NCI-H526 (cell line): Measurements from ENCODE around the gene PID1.

Source experiments
- DNase-seq, 2 experiments: peaks; one replicate each; lab custom pipeline; 2025; lab: John Stamatoyannopoulos, UW

Gene PID1

GRCh38 chr2:229164545-229165249, 106.4 kb downstream of the PID1 start:
- no peak for DNase-seq

- no peak for DNase-seq
These were observed 107.2 kb downstream of the PID1 start for GRCh38 chr2:229163893-229164292.

- DNase-seq, result no peak
These were observed 109.1 kb downstream of the PID1 start for GRCh38 chr2:229162015-229162414.

GRCh38 chr2:229160984-229161383, 110.1 kb downstream of the PID1 start:
- DNase-seq, result no peak

- DNase-seq, result no peak
These were observed 110.9 kb downstream of the PID1 start for GRCh38 chr2:229160180-229160579.

GRCh38 chr2:229159405-229159804, 111.7 kb downstream of the PID1 start:
- DNase-seq, result no peak

- no peak for DNase-seq
These were observed 116.7 kb downstream of the PID1 start for GRCh38 chr2:229154381-229154780.

GRCh38 chr2:229153951-229154350, 117.1 kb downstream of the PID1 start:
- DNase-seq, result no peak

GRCh38 chr2:229153267-229153666, 117.8 kb downstream of the PID1 start:
- DNase-seq, result no peak

GRCh38 chr2:229152674-229153073, 118.4 kb downstream of the PID1 start:
- DNase-seq, result no peak

- DNase-seq, result no peak
These were observed 120.8 kb downstream of the PID1 start for GRCh38 chr2:229150317-229150716.

GRCh38 chr2:229141424-229142025, 129.6 kb downstream of the PID1 start:
- no peak for DNase-seq

- DNase-seq, result no peak
These were observed 133.4 kb downstream of the PID1 start for GRCh38 chr2:229137639-229138038.

GRCh38 chr2:229137066-229137465, 134.0 kb downstream of the PID1 start:
- DNase-seq, result no peak

- DNase-seq, result peak; percentile 29 to 51
These were observed 137.8 kb downstream of the PID1 start for GRCh38 chr2:229133155-229133772.

- DNase-seq, result no peak
These were observed 138.9 kb downstream of the PID1 start for GRCh38 chr2:229132236-229132635.

- DNase-seq, result no peak
These were observed 140.6 kb downstream of the PID1 start for GRCh38 chr2:229130522-229130921.

GRCh38 chr2:229129738-229130371, 141.2 kb downstream of the PID1 start:
- DNase-seq, result no peak

GRCh38 chr2:229127471-229127870, 143.6 kb downstream of the PID1 start:
- no peak for DNase-seq

GRCh38 chr2:229126066-229126465, 145.0 kb downstream of the PID1 start:
- DNase-seq, result no peak

- DNase-seq, result no peak
These were observed 147.0 kb downstream of the PID1 start for GRCh38 chr2:229124136-229124535.

GRCh38 chr2:229118927-229119326, 152.2 kb downstream of the PID1 start:
- no peak for DNase-seq

- DNase-seq, result no peak
These were observed 152.8 kb downstream of the PID1 start for GRCh38 chr2:229118336-229118735.
